Calu3 (cell line): ENCODE data around the gene FHL3. TPM values are rescaled to one million over a fixed set of nuclear protein-coding genes. Genes with fewer than 3 reads are reported as not detected.
"Not testable (repeated sequence)": the region's sequence is repeated elsewhere in the genome, so short reads cannot be mapped to it uniquely, and the experiment has no call there.

ENCODE experiments used
- BruUV-seq: library from RNA; stranded (reverse); fragments of 400-500 nt; replicated peaks from 2 replicates; lab custom pipeline; 2021; lab: Mats Ljungman, UMichigan
- CTCF ChIA-PET: fragments of 300-600 bp; sonication (Branson Sonifier 250); formaldehyde crosslinking; loops from one replicate; lab custom pipeline; 2022; ENCODE audit warnings: antibody characterized with exemption; lab: Charles Lee
- DNase-seq: peaks from one replicate; pipeline ENCODE4 v3.0.0; 2022
- H3K27ac Mint-ChIP-seq: one replicate; pipeline ENCODE4 v1.8.0; 2022; ENCODE audit warnings: mixed read lengths; ENCODE audit not compliant: unreplicated experiment
- H3K27me3 Mint-ChIP-seq: one replicate; pipeline ENCODE4 v1.8.0; 2022; ENCODE audit warnings: mixed read lengths; ENCODE audit not compliant: unreplicated experiment
- H3K36me3 Mint-ChIP-seq: one replicate; pipeline ENCODE4 v1.8.0; 2022; ENCODE audit warnings: mild to moderate bottlenecking, moderate library complexity, mixed read lengths; ENCODE audit not compliant: insufficient read depth, unreplicated experiment
- H3K4me1 Mint-ChIP-seq: one replicate; pipeline ENCODE4 v1.8.0; 2022; ENCODE audit warnings: mild to moderate bottlenecking, low read depth, mixed read lengths; ENCODE audit not compliant: unreplicated experiment
- H3K4me3 Mint-ChIP-seq: one replicate; pipeline ENCODE4 v1.8.0; 2022; ENCODE audit warnings: mild to moderate bottlenecking, low read depth, moderate library complexity, mixed read lengths; ENCODE audit not compliant: unreplicated experiment
- H3K9me3 Mint-ChIP-seq: one replicate; pipeline ENCODE4 v1.8.0; 2022; ENCODE audit warnings: low read depth, mixed read lengths; ENCODE audit not compliant: unreplicated experiment
- CTCF ChIP-seq: fragments of 200-600 bp; IDR thresholded peaks from one replicate; pipeline ENCODE4 v1.8.0; 2022; ENCODE audit warnings: antibody characterized with exemption; ENCODE audit not compliant: unreplicated experiment
- intact Hi-C: fragments of 100-400 bp; cut with micrococcal nuclease; formaldehyde crosslinking; loops from one replicate; pipeline ENCODE4 v1.10.0; 2022; ENCODE audit not compliant: unreplicated experiment
- total RNA-seq: library from RNA; stranded (reverse); gene quantifications from 2 replicates; pipeline ENCODE4 v1.2.3, GENCODE V29; 2022

FHL3 gene
- total RNA-seq, 1 experiment from 2014 or later: 20.4 TPM

GRCh38 chr1:37975083-37975482, 30.2 kb downstream of the FHL3 start:
- peak; percentile 48 for TF ChIP-seq CTCF
- H3K4me3 Mint-ChIP-seq, H3K27ac Mint-ChIP-seq, BruUV-seq, H3K4me1 Mint-ChIP-seq, H3K9me3 Mint-ChIP-seq, CTCF ChIA-PET, H3K27me3 Mint-ChIP-seq: not testable (repeated sequence)
- H3K36me3 Mint-ChIP-seq: peaks cover 60% of the 10 kb centered on the region
- intact Hi-C loops: loop anchor here (1.0 kb wide), 1 partner anchor 85 kb away; no protein-coding TSS in a partner anchor
- DNase-seq: peak; percentile 28

- intact Hi-C loops: no loop called here
Measured at GRCh38 chr1:37974567-37974966, 30.7 kb downstream of the FHL3 start.

GRCh38 chr1:37973684-37974083, 31.6 kb downstream of the FHL3 start:
- H3K4me3 Mint-ChIP-seq, H3K9me3 Mint-ChIP-seq, BruUV-seq, DNase-seq, H3K27me3 Mint-ChIP-seq, CTCF ChIA-PET, intact Hi-C loops, H3K4me1 Mint-ChIP-seq, H3K27ac Mint-ChIP-seq: not testable (repeated sequence)
- peaks cover 55% of the 10 kb centered on the region for H3K36me3 Mint-ChIP-seq

More at GRCh38 chr1:37974567-37974966, 30.7 kb downstream of the FHL3 start:
- H3K4me1 Mint-ChIP-seq: no peaks in the 10 kb centered on the region
- no peak overlapping the region for H3K27ac Mint-ChIP-seq
- BruUV-seq: no TSS peak
- no peaks in the 10 kb centered on the region for H3K9me3 Mint-ChIP-seq
- CTCF ChIA-PET: no interaction called here
- TF ChIP-seq CTCF: no peak
- H3K36me3 Mint-ChIP-seq: peaks cover 55% of the 10 kb centered on the region
- H3K4me3 Mint-ChIP-seq: no peak overlapping the region
- no peak for DNase-seq
- H3K27me3 Mint-ChIP-seq: no peaks in the 10 kb centered on the region

- DNase-seq: no peak
- no peaks in the 10 kb centered on the region for H3K9me3 Mint-ChIP-seq
- no peak overlapping the region for H3K27ac Mint-ChIP-seq
- H3K36me3 Mint-ChIP-seq: peaks cover 45% of the 10 kb centered on the region
- no peaks in the 10 kb centered on the region for H3K27me3 Mint-ChIP-seq
- CTCF ChIA-PET: no interaction called here
- BruUV-seq: no TSS peak
- no peak for TF ChIP-seq CTCF
- no peaks in the 10 kb centered on the region for H3K4me1 Mint-ChIP-seq
- intact Hi-C loops: no loop called here
- no peak overlapping the region for H3K4me3 Mint-ChIP-seq
Measured at GRCh38 chr1:37965301-37965700, 40.0 kb downstream of the FHL3 start.

- CTCF ChIA-PET, H3K27ac Mint-ChIP-seq: not testable (repeated sequence)
Measured at GRCh38 chr1:37964106-37964505, 41.2 kb downstream of the FHL3 start.

More at GRCh38 chr1:37964106-37964505, 41.2 kb downstream of the FHL3 start:
- H3K36me3 Mint-ChIP-seq: peaks cover 56% of the 10 kb centered on the region
- H3K4me3 Mint-ChIP-seq, H3K4me1 Mint-ChIP-seq, intact Hi-C loops, BruUV-seq, DNase-seq, H3K9me3 Mint-ChIP-seq, H3K27me3 Mint-ChIP-seq: not testable (repeated sequence)
